Transverse colon (tissue), 4 donors: ENCODE measurements around the gene MSH2.

ENCODE experiments used
- CTCF ChIP-seq, 5 experiments: fragments of 200-600 bp in 3 of 5; fragments of 450-650 bp in 2 of 5; sonication (generic) in 3 of 5; IDR thresholded peaks; 1 replicate in 2 of 5; 2 replicates in 3 of 5; pipeline ENCODE4 v1.5.1; 2016 to 2017; ENCODE audit warnings: antibody characterized with exemption in 5 of 5, inconsistent platforms in 3 of 5, mild to moderate bottlenecking in 2 of 5, moderate library complexity in 1 of 5
- EP300 ChIP-seq: sonication (generic); formaldehyde crosslinking; IDR thresholded peaks from one replicate; pipeline ENCODE4 v1.6.1; 2017; ENCODE audit warnings: antibody characterized with exemption, low read depth
- POLR2A ChIP-seq: fragments of 450-650 bp; IDR thresholded peaks from one replicate; pipeline ENCODE4 v1.6.1; 2016; ENCODE audit warnings: antibody characterized with exemption, mild to moderate bottlenecking, moderate library complexity
- POLR2AphosphoS5 ChIP-seq, 3 donors: sonication (generic); formaldehyde crosslinking; IDR thresholded peaks; one replicate each; pipeline ENCODE4 v1.6.1; 2016; ENCODE audit warnings: antibody characterized with exemption in 3 of 3

- no peak for TF ChIP-seq POLR2AphosphoS5 (IDR thresholded peaks at IDR 0.05)
- peak in 4 of 5 experiments; percentile 27 to 31 (median 30) for TF ChIP-seq CTCF (IDR thresholded peaks at IDR 0.05)
- no peak for TF ChIP-seq EP300
- TF ChIP-seq POLR2A, result no peak
Observed at GRCh38 chr2:47437287-47437686, 34.3 kb downstream of the MSH2 start.
